Renal cortical epithelial cell (primary cell): Measurements from ENCODE around the gene JAML. TPM values are rescaled to one million over a fixed set of nuclear protein-coding genes. Genes with fewer than 3 reads are reported as not detected.

Experiments
- DNase-seq: peaks from one replicate; pipeline ENCODE4 v3.0.0-alpha.2; 2011; ENCODE audit warnings: low read depth
- total RNA-seq: library from RNA; depleted of rRNA; stranded (reverse); fragments of >200 nt; gene quantifications from 2 replicates; pipeline ENCODE4 v1.2.3, GENCODE V29; 2014

JAML gene
- total RNA-seq, 1 donor from 2014 or later, result not detected

DNA sequence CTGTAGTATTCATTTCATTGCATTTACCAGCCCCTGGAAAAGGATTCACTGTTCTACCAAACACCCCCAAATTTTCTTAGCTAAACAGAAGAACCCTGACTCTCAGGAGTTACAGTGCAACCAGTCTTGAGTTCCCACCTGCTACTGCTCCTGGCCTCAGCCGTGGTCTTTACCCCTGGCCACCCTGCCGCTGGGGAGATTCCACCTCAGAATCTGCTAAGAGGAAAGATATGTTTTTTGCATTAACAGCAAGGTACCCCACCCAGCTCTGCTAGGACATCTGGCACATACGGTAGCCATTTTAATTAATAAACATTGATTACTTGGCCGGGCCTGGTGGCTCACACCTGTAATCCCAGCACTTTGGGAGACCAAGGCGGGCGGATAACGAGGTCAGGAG, 9.0 kb downstream of the JAML start:
- no peak for DNase-seq

GRCh38 chr11:118215262-118215661, 9.5 kb downstream of the JAML start:
- DNase-seq, result no peak

- no peak for DNase-seq
Measured at GRCh38 chr11:118214210-118214914, 10.4 kb downstream of the JAML start.

- DNase-seq, result no peak
Measured at GRCh38 chr11:118213781-118214180, 11.0 kb downstream of the JAML start.

GRCh38 chr11:118213201-118213600, 11.6 kb downstream of the JAML start:
- no peak for DNase-seq

DNA sequence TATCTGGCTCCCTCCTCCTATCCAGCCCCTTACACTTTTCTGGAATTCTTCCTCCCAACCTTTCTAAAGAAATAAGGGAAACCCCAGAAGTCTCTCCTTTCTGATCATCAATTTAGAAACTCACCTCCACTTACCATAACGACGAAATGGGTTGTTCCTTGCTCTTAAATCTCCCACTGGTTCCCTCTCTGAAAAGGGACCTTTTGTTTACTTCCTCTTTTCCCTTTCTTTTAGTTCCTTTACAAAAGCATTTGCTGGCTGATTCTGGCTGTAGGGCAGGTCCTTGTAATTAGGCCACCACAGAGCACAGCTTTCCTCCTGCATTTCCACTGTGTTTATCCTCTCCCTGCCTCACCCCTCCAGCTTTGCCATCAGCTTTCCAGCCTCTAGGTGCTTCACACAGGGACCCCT, 12.0 kb downstream of the JAML start:
- no peak for DNase-seq

- DNase-seq, result no peak
Measured at GRCh38 chr11:118212131-118212725, 12.6 kb downstream of the JAML start.

DNA sequence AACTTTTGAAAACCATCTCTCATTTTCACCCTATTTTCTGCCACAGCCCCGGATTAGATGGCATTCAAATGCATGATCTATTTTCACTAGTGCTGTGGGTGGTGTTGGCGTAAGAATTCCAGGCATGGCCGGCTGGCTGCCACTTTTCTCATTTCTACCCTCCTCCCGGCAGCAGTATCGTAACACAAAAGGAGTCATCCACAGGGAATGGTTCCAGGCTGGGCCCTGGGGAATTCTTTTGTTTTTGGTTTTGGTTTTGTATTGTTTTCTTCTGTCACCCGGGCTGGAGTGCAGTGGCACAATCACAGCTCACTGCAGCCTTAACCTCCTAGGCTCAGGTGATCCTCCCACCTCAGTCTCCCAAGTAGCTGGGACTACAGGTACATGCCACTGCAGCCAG, 13.8 kb downstream of the JAML start:
- DNase-seq, result no peak

DNA sequence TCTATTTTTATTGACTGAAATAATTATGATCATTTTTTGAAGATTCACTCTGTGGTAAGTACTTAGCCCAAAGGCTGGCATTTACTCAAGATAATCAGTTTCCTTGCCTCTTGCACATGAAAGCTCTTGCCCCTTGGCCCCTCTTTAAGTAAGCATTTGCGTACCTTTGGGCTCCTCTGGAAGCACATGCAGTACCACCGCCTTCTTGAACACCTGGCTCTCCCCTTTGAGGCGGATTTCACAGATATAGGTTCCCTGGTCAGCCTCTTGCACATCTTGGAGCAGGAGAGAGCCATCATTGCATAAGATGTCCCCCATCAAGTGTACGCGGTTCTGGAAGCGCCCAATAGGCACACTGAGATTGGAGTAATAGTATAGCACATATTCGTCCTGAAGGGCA, 14.5 kb downstream of the JAML start:
- no peak for DNase-seq

DNA sequence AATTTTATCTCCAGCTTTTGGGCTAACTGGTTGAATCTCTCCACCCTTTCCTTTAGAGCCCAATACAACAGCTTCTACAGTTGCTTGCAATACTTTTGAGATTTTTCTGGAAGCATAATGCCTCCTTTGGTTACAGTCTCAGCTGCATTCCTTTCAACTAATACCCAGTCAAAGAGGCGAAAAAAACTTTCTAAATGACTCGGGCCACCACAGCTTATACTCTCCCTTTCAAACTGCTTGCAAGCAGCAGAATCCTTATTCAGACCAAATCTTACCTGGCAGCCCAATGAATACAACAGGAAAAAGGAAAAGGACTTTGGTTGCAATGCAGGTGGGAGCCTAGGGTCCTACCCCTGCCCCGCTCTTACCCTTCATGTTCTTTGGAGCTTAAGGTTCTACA, 15.8 kb downstream of the JAML start:
- DNase-seq, result no peak

- no peak for DNase-seq
Measured at GRCh38 chr11:118207079-118207478, 17.7 kb downstream of the JAML start.

DNA sequence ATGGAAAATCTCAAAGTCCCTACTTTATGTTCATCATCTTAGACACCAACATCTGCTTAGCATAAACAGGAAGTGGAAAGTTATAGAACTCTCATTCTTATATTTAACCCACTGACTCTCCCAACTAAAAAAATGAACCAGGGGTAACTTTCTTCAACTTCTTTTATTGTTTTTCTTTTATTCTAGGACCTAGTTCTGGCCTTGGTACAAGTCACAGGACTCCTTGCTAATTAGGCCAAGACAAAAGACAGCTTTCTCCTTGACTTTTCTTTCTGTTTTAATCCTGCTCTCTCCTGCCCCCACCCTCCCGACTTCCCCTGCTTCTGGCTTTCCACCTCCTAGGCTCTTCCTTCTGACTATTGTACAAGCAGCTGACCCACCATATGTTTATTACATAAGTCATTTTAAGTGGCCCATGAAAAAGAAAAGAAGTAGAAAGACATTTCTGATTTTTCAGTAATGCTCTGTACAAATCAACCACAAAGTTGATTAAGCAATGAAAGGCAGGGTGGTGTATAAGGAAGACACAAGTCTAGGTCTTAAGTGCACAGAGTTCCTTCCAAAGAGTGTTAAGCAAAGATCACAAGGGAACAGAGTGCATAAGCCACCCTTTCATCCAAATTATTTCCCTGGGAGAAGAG, 18.3 kb downstream of the JAML start:
- DNase-seq, result peak; percentile 18

- no peak for DNase-seq
Measured at GRCh38 chr11:118205606-118206378, 19.0 kb downstream of the JAML start.

- DNase-seq, result peak; percentile 70
Measured at GRCh38 chr11:118202599-118203422, 22.0 kb downstream of the JAML start.

DNA sequence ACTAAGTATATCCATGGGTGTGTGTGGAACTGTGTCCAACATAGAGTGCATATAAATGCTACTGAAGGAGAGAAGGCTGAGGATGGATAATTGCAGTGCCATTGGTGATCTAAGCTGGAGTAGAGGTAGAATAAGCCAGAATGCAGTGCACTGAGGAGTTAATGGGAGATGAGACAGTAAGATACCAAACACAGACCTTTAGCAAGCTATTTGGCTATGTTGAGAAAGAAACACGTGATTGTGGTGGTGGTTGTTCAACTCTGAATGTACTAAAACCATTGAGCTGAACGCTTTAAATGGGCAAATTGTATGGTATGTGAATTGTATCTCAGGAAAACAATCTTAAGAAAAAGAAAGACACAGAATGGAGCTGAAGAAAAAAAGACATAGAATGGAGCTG, 22.8 kb downstream of the JAML start:
- DNase-seq, result peak; percentile 54

DNA sequence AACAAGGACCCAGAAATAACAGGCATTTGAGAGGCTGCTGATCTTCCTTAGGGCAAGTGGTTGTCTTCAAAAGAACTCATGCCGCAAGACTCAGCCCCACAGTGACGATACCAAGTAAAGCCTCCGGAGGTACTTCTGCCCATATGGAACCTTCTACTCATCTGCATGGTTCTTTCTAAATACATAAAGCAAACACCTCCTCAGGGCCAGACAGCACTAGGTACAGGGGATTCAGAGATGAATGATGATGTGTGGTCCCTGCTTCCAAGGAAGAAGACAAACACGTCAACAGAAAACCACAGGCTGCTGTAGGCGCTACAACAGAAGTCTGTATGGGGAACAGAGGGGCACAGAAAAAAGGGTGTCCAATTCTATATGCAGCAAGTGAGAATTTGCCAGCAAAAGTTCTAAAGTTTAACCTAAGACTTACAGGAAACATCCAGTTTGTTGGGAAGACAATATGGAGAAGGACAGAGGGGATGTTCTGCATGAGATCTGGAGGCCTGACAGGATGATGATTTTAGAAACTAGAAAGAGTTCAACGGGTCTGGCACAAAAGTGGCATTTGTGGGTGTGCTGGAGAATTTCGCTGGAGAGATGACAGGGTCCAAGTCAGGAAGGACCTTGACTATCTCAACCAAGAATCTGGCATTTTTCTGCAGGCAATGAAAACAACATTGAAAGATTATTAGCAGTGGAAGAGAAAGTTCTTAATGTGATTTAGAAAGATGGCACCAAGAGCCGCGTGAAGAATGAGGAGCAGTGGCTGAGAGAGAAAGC, 23.7 kb downstream of the JAML start:
- DNase-seq, result no peak

GRCh38 chr11:118200497-118200896, 24.3 kb downstream of the JAML start:
- no peak for DNase-seq

GRCh38 chr11:118199135-118199534, 25.7 kb downstream of the JAML start:
- DNase-seq, result no peak

DNA sequence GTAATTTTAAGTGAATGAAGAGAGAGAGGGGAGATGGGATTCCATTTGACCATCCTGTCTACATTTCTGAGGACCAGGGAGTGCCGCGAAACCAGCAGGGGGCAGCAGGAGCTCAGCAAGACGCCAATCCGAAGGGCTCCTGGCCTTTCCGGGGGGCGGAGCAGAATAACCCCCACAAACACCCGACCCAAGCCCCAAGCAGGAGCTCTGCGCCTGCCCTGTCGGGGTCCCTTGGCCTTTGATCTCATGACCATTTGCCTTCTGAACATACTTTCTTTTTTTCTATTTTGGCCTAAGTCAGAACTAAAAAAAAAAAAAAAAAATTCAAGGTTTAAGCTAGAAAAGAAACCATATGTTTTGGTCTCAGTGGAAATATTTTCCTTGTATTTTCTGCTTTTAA, 26.4 kb downstream of the JAML start:
- peak; percentile 42 for DNase-seq

DNA sequence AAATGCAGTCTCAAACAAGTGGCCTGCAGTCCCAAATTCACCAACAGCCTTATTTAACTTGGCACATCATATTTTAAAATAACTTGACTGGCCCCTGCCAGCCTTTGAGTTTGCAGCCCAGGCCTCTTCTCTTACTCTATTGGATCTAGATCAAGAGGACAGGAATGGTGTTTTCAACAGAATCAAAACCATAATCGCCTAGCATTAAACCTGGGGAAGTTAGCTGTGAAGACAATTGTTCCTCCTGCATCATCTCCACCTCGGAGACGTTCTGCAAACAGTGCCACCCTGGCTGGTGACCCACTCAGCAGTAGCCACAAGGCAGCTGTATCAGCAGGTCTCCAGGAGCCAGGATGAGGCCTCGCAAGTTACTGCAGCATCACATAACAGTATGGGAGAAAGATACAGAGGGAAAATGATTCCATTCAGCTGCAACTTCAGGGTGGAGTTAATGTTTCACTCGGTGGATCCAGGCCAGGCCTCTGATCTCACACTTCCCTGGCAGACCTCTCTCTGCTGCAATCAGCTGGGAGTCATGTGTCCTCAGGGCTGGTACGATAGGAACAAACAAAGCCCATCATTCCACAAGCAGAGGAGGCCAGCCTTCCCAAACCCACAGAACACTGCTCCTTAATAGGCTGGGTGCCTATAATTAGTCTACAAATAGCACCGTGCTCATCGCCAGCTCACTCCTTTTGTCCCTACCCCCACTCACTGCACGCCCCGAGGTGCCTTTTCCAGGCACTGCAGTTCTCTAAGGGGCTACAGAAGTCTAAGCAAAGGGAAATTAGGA, 29.8 kb downstream of the JAML start:
- peak; percentile 98 for DNase-seq
